Kidney epithelial cell (primary cell): Measurements from ENCODE around the gene SIK3. TPM values are rescaled to one million over a fixed set of nuclear protein-coding genes. Genes with fewer than 3 reads are reported as not detected.

Experiments
- DNase-seq: peaks from one replicate; pipeline ENCODE4 v3.0.0-alpha.2; 2010; ENCODE audit warnings: low read depth
- H3K27me3 ChIP-seq: 2 replicates; pipeline ENCODE4 v1.6.0; 2011; ENCODE audit warnings: low read length; ENCODE audit not compliant: control insufficient read depth, insufficient read depth
- H3K36me3 ChIP-seq: 2 replicates; pipeline ENCODE4 v1.5.1; 2011; ENCODE audit warnings: low read length; ENCODE audit not compliant: control insufficient read depth, insufficient read depth
- H3K4me3 ChIP-seq: 2 replicates; pipeline ENCODE4 v1.5.1; 2011; ENCODE audit warnings: low read depth, mild to moderate bottlenecking, control low read depth, low read length
- total RNA-seq: library from RNA; depleted of rRNA; stranded (reverse); fragments of >200 nt; gene quantifications from 2 replicates; pipeline ENCODE4 v1.2.3, GENCODE V29; 2015
- TF ChIP-seq, protein P1 (sequence below): IDR thresholded peaks from 2 replicates; pipeline ENCODE4 v1.5.1; 2011; ENCODE audit warnings: mild to moderate bottlenecking, moderate library complexity, low read length, control low read depth, inconsistent platforms; ENCODE audit not compliant: insufficient read depth, poor library complexity, severe bottlenecking

SIK3 gene
- total RNA-seq, 1 donor from 2014 or later = 12.9 TPM

DNA sequence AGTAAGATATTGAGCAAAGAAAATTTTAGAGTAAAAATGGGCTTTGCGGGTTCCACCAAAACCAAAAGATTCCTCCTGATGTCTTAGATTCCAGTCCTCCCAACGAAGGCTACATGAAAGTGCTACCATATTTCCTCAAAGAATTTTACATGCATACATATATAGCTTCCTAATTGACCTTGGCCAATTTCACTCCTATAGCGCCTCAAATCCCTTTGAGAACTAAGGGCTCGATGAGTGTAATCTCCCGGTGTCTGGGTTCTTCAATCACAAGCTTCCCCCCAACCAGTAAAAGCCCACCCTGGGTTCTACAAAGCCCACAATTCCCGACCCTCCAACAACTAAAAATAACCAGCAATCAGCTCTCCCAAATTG, 1.2 kb downstream of the SIK3 start:
- DNase-seq = no peak
- TF ChIP-seq, protein P1, sequence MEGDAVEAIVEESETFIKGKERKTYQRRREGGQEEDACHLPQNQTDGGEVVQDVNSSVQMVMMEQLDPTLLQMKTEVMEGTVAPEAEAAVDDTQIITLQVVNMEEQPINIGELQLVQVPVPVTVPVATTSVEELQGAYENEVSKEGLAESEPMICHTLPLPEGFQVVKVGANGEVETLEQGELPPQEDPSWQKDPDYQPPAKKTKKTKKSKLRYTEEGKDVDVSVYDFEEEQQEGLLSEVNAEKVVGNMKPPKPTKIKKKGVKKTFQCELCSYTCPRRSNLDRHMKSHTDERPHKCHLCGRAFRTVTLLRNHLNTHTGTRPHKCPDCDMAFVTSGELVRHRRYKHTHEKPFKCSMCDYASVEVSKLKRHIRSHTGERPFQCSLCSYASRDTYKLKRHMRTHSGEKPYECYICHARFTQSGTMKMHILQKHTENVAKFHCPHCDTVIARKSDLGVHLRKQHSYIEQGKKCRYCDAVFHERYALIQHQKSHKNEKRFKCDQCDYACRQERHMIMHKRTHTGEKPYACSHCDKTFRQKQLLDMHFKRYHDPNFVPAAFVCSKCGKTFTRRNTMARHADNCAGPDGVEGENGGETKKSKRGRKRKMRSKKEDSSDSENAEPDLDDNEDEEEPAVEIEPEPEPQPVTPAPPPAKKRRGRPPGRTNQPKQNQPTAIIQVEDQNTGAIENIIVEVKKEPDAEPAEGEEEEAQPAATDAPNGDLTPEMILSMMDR = no peak
- Histone ChIP-seq H3K27me3 (no peaks in the 10 kb centered on the region), H3K4me3 (peak overlapping the region; percentile 91), H3K36me3 (no peaks in the 10 kb centered on the region)

DNA sequence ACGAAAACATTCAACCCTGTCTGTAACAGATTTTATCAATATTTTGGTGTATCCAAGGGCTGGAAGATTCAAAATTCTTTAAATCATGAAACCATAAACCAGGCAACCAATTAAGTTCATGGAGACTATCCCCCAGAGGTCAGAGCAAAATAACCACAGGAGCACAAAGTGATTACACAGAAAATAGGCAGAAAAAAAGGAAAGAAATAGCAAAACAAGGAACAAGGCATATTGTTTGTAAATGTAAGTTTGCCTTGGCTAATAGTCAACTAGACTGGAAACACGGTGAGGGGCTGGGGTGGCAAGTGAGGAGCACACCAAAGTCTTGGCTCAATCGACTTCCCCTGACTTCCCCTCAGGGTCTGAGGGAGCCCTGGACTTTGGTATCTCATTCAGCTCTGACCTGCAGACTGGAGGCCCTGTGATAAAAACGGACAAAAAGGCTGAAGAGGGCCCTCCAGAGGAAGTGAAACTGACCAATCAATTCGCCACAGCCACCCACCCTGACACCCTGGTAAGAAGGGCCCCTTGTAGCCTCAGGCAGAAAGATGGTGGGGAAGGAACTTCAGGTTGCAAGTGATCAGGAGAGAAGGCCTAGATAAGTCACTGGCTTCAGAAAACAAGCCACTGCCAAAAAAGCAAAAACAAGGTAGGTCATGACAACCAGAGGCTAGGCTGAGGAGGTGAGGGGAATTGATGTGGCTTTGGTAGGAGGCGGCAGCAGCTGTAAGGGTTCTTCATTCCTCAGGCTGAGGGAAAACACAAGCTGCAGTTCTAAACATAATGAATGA, 1.8 kb downstream of the SIK3 start:
- Histone ChIP-seq H3K27me3 (no peaks in the 10 kb centered on the region), H3K4me3 (no peak overlapping the region), H3K36me3 (no peaks in the 10 kb centered on the region)
- TF ChIP-seq, protein P1 = no peak
- no peak for DNase-seq

DNA sequence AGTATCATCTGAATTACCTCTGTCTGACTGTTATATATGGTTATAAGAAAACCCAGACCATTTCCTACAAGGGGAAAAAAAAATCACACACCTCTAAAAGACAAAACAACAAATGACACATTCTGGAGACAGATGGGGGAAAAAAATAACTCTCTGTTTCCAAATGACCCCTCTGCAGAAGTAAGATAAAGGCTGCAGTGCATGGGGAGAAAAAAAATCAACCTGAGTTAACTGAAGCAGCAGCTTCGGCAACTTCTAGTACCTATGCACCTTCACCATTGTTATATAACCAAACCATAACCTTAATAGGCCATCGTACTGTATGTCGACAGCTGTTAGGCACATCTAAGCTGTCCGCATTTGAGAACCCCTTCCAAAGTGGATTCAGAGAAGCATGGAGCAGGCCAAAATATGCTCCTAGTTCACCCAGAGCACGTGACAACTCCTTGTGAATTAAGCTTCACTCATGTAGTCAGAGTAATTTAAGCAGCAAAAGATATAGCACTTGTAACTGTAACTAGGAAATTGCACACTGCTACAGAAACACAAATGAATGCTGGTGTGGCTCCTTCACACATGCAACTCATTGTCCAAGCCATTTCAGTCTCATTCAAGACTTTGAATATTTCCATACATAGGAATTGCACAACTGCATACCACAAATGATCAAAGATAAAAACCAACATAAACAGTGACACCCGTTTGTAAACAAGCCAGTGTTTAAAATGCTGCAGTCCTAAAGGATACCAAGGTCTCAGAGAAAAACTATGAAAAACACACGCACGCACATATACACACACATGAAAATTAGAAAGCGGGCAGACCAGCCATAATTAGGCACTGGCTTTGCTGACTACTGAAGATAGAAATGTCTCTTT, 2.7 kb downstream of the SIK3 start:
- Histone ChIP-seq H3K4me3 (no peak overlapping the region), H3K27me3 (no peaks in the 10 kb centered on the region), H3K36me3 (no peaks in the 10 kb centered on the region)
- DNase-seq = no peak
- TF ChIP-seq, protein P1 = no peak

DNA sequence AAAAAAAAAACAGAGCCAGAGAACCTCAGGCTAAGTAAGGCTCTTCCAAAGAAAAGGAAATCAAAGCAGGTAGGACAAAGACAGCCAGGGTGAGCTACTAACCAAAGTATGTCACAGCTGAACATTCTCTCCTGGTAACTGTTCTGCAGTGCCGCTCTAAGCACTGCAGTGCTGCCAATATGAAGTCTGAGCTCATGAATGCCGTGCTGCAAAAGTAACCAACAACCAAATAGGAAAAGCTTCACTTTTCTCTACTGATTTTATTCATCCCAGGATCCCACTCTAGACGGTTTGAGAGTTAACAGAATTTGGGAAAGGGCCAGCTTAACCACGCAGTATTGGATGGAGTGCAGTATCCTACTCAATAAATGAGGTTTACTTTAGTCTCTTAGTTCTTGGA, 3.5 kb downstream of the SIK3 start:
- Histone ChIP-seq H3K36me3 (no peaks in the 10 kb centered on the region), H3K27me3 (no peaks in the 10 kb centered on the region), H3K4me3 (no peak overlapping the region)
- DNase-seq = no peak
- TF ChIP-seq, protein P1 = no peak

DNA sequence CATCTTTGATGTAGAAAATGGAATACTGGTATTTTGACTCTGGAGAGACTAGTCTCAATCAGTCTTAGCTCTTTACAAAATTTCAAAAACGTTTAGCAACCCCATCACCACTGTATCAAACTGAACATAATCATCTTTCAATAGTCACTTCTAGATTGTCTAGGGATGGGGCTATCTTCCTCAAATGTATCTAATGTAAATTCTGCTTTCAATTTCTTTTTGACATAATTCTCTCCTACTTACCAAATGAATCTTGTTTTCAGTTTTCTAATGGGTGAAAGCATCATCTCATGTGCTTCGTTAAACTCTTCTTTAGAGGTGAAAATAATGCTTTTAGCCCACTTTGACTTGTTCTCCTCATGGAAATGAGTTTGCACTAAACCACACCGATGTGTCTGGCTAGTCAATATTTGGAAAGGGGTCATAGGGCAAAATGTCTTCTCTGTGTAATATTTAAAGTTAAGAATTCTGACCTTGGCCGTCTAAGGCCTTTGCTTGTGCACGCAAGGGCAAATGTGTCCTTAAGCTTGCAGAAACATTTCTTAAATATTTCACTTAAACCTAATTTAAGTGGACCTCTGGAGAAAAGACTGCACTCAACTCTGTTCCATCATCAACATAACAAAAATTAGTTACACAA, 5.2 kb downstream of the SIK3 start:
- H3K36me3 ChIP-seq = no peaks in the 10 kb centered on the region
- H3K27me3 ChIP-seq = no peaks in the 10 kb centered on the region
- TF ChIP-seq, protein P1 = no peak
- DNase-seq = no peak
- H3K4me3 ChIP-seq = no peak overlapping the region
